ENCODE measurements around the gene SETBP1.

DNA sequence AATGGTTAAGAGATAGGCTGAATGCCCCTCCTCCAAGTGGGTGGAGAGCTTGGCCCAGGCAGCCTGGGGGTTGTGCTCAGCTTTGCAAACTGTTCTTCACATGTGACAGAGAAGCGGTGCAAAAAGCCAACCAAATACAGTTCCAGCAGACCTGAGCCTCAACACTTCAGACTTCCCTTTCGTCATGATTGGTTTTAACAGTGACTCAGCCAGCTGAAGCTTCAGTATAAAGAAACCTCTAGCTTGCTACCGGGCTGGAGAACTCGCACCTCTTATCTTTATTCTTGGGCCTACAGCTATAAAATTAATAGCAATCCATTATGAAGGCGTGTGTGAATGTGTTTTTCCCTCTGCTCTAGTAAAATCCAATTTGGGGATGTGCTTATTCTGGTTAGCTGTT is 20.0 kb downstream of the SETBP1 start:
- TF ChIP-seq CTCF (conservative IDR thresholded peaks at IDR 0.05; ENCODE audit: low read depth, low read length) (no peak), EZH2 (IDR thresholded peaks at IDR 0.05; ENCODE audit: borderline replicate concordance, low read depth, low read length, poor library complexity, severe bottlenecking) (no peak)
